ENCODE data around the gene ARHGAP24.
"Not testable (repeated sequence)": the region's sequence is repeated elsewhere in the genome, so short reads cannot be mapped to it uniquely, and the experiment has no call there.

The ARHGAP24 gene

DNA sequence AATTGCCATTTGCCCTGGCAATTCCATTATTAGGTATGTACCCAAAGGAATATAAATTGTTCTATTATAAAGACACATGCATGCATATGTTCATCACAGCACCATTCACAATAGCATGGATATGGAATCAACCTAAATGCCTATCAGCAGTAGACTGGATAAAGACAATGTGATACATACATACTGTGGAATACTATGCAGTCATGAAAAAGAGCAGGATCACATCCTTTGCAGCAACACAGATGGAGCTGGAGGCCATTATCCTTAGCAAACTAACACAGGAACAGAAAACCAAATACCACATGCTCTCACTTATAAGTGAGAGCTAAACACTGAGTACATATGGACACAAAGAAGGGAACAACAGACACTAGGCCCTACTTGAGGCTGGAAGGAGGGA is 345.2 kb downstream of the ARHGAP24 start:
- not testable (repeated sequence) for DNase-seq (ENCODE audit: low read depth)

DNA sequence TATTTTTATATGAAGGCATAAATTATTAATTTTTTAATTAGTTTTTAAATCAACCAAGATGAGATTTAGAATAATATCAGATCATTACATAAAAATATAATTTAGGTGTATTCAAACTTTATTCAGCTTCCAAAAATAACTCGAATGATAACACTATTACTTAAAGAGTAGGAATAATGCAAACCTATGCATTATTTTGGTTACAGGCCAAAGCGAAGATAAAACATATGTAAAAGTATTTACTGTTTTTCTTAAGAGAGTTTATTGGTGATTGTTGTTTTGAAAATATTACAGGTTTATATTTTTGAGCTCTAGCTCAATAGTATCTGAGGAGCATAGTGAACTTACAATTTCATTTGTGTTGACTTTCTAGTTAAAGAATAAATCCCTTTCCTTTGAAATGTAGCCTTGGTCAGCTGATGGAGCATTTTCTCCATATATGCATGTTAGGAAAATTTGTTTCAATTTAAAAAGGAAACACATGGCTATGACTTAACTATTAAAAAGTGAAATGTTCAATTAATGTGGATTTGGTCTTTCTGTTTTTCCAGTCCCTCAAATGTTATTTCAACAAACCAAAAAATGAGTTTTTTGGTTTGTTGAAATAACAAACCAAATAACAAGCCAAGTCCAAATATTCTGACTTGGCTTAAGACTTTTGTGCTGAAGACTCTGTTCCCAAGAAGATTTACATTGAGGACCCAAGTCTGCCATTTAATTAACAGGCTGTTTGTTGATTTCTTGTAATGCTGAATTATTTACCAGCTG is 346.9 kb downstream of the ARHGAP24 start:
- no peak for DNase-seq (ENCODE audit: low read depth)

DNA sequence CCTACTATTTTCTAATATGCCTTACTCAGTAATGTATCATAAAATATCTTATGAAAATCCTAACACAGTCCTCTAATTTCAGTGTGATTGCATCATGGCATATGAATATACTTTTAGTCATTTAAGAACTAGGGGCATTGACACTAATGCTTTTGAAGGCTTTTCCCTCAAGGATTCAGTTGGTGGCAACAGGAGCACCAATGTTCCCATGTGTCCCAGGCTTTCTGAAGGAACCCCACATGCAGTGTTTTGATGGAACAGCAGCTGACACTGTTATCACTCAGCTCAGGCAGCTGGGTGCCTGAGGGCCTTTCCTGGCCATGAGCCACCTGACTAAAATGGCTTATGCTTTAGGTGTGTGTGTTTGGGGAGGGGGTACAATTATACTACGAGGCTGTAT is 348.3 kb downstream of the ARHGAP24 start:
- no peak for DNase-seq (ENCODE audit: low read depth)

DNA sequence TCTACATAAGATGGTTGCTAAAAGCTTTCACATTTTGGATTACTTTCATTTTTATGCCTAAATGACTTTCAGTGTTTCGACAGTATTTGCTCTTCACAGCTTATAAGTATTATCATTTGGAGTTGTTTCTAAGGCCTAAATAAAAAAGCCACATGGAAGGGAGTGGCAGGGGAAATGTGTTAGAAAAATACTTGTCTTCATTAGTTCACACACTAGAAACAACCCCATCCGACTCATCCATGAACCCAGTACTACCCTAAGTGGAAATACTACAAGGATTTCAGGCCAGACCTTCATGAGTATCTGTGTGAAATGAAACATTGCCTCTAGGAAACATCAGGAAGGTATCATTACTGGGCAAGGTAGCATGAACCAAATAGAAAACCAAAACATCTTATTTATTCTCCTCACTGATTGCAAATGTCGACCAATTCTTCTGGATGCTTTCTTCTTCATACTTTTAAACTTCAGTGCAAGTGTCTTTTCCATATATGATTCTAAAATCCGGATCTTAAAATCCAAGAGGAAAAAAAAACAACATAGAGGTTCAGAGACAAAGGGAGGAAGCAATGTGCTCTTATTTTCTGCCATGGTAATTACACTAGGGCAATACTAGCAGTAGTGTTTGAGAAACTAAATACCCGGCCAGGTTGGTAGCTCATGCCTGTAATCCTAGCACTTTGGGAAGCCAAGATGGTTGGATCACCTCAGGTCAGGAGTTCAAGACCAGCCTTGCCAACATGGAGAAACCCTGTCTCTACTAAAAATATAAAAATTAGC is 349.4 kb downstream of the ARHGAP24 start:
- DNase-seq (ENCODE audit: low read depth) = no peak

DNA sequence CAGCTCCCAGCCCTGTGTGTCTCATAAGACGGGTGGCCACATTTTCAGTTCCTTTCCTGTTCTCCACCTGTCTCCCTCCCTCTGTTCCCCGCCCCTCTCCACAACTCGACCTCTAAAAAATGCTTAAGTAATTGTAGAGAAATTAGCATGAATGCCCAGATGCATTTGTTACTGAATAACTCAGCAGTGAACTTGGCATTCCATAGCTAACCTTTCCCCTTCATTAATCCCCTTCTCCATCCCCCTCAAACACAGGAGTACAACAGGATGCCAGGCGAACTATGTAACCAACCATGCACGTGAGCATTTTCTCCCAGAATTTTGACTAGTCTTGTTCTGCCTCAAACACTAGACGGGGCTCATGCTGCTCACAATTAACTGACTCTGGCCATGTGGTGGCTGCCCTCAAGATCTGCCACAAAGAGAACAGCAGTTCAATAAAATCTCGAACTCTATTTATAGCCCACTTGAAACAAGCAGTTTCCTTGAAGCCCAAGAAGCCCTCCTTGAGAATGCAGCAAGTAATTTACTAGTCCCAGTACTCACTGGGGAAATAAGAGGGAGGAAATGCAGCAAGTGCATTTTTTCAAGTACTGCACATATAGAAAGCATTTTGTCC is 351.2 kb downstream of the ARHGAP24 start:
- DNase-seq (ENCODE audit: low read depth) = no peak

DNA sequence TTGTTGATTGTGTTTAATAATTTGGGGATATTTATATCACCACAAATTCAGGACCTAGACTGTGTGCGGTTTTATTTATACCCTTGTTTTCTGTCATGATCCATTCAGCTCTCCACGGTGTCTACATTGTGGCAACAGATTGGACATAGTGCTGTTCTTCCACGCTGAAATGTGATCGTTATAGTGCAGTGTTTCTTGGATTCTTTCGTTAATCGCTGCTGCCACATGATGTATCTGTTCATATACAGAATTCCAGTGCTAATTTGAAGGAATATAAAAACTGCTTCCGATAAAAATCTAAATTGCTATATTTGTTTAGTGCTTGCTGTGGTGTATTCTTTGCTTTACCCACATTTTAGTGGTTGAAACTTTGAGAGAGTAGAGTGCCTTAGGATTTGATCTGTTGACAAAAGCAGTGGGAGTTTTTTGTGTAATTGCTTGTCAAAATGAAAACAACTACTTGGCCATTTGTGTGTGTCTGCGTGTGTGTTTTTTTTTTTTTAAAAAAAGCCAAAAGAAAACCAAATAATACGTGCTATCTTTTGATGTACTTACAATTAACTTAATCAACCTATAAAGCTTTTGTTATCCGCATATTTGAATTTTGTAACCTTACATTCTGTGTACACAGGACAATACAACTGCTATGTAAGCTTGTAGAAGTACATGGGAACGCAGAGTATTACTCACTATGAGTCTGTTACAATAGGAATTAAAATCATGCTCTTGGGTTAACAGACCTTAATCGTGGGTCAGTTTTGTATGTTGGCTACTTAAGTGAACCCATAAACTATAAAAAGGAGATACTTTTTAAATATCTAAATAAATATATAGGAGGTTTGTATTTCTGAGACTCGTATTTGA is 353.3 kb downstream of the ARHGAP24 start:
- DNase-seq (ENCODE audit: low read depth) = no peak

DNA sequence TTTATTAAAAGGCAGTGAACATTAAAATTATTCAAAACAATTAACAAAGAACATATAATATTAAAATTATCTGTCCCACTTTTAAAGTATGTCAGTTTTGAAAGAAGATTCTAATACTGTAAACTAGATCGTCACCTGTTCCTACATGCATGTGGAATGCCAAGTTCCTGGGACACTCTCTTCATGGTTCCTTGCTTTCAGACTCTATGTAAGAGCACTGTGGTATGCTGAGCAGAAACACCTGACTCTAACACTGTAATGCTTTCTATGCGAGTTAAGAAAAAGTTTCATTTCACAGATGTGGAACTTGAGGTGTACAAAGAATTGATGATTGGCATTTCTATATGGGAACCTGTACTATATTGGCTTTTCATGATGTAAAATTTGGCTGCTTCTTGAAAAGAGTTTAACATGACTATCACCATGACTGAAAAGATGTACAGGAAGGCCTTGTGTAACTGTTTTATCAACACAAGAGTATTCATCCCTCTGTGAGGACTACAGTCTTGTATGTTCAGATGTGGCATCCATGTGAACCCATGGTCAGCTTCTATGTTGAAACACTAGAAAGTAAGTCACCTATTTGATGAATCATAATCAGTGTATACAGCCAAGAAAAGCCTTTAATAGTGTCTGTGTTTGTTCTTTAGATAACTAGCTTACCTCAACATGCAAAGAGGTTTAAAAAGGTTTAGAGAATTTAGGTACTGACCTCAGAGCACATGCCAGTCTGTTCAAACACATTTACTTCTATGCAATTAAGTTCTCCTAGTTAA is 354.5 kb downstream of the ARHGAP24 start:
- no peak for DNase-seq (ENCODE audit: low read depth)

DNA sequence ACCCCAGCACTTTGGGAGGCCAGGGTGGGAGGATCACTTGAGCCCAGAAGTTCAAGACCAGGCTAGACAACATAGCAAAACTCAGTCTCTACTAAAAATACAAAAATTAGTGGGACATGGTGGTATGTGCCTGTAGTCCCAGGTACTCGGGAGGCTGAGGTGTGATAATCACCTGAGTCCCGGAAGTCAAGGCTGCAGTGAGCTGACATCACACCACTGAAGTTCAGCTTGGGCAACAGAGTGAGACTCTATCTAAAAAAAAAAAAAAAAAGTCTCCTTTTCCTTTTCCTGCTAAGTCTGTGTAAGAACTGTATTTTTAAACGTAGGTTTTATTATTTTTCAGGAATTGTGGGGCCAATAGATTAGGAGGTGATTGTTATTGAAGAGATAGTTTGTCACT is 356.7 kb downstream of the ARHGAP24 start:
- no peak for DNase-seq (ENCODE audit: low read depth)

DNA sequence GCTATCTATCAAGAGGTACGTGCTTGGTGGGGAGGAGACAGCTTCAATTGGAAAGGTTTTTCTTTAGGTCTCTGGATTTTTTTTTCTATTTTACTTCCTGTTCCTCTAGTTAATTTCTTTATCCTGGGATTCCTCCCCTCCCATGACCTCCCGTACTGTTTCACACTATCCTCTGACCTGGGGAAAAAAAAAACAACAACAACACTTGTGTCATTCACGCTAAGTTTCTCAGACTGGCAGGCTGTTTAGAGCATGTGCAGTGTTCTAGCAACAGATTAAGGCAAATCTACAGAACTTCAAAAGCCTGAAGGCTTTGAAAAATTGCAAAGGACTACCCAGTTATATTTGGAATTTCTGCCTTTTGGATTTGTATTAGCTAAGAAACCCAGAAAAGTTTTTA is 358.4 kb downstream of the ARHGAP24 start:
- DNase-seq (ENCODE audit: low read depth) = no peak

DNA sequence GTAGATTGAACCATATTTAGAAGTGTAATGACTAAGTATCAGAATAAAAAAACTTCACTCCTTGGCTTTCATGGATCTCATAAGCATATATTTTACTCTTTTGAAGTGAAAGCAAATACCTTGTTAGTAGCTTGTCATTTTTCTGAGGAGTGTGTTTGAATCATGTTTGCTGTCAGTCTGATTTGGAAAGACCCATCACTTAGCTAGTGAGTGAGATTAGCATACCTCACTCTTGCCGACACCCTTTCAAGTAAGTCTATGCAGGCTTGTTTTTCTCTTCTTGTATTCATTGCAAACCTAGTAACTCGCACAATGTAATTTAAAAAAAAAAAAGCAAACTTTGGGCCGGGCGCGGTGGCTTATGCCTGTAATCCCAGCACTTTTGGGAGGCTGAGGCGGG is 360.0 kb downstream of the ARHGAP24 start:
- no peak for DNase-seq (ENCODE audit: low read depth)

DNA sequence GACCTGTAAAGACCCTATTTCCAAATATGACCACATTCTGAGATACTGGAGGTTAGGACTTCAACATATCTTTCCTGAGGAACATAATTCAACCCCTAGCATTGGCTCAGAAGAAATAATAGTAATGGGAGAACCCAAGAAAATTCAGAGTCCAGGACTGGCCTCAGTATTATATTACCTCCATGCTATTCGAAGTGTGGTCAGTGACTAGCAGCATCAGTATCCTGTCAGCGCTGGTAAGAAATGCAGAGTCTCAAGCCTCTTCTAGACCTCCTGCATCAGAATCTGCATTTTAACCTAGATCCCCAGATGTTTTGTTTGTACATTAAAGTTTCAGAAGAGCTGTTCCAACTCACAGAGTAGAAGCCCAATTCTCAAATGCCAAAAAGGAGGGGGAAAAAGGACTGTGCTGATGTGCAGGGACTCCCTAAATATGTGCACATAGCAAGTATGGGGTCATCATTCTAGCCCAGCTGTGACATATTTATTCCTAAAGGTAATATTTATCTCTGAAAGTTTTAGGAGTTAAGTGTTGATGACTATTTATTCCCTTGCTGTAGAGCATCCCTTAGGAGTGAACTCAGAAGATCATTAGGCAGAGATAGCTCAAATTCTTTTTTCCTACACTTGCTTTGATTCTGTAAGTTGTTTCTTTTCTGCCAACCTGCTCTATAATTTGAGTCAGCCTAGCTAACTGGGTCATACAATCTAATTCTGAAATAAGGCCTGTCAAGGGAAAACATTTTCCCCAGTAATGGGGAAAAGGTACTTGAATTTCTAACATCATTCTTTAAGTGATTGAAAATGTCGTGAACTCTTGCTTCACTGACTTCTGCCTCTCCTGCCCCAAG is 361.9 kb downstream of the ARHGAP24 start:
- no peak for DNase-seq (ENCODE audit: low read depth)

DNA sequence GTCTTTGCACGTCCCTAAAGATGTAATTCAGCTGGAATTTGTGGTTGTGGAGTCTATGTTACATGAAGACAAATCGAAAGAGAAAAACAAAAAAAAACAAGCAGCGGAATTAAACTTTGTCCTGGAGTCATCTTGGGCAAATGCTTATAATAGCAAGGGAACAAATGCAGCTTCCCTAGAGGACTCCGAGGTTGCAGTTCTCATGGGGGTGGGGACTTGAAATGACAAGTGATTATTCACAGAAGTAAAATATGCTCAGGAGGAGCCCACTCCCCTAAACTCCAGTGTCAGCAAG is 362.4 kb downstream of the ARHGAP24 start:
- DNase-seq (ENCODE audit: low read depth) = no peak

DNA sequence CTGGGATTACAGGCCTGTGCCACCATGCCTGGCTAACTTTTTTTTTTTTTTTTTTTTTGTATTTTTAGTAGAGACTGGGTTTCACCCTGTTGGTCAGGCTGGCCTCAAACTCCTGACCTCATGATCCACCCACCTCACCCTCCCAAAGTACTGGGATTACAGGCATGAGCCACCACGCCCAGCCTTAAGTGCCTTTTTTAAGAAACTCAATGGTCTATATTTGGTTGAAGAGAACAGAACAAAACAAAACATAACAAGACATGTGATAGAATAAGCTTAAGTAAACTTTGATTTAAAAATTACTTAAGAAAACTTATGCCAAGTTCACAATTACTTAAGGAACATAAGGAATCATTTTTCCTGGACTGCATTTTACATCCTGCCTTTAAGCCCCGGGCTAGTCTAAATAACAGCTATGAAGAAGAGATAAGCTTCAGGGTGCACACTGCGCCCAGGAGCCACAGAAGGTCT is 365.1 kb downstream of the ARHGAP24 start:
- DNase-seq (ENCODE audit: low read depth) = not testable (repeated sequence)

DNA sequence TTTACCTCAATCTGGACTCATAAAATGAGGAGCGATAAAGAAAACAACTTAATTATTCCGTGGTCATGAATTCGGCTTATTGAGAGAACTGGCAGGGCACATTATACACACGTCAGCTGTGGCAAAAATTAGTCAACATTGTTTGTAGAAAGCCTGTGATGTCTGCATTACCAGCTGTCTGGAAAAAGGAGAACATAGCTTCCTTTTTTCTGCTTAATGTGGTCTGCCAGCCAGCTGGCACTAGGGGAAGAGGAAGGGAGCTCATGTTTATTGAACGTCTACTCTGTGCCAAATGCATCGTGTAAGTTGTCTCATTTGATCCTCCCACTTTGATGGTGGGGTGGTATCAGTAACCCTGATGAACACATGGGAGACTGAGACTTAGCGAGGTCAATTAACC is 367.6 kb downstream of the ARHGAP24 start:
- no peak for DNase-seq (ENCODE audit: low read depth)

DNA sequence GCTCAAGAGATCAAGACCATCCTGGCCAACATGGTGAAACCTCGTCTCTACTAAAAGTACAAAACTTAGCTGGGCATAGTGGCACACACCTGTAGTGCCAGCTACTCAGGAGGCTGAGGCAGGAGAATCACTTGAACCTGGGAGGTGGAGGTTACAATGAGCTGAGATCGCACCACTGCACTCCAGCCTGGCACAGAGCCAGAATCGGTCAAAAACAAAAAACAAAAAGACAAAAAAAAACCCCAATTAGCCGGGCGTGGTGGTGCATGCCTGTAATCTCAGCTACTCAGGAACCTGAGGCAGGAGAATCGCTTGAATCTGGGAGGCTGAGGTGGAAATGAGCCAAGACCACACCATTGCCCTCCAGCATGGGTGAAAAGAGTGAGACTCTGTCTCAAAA is 378.8 kb downstream of the ARHGAP24 start:
- DNase-seq (ENCODE audit: low read depth) = not testable (repeated sequence)

DNA sequence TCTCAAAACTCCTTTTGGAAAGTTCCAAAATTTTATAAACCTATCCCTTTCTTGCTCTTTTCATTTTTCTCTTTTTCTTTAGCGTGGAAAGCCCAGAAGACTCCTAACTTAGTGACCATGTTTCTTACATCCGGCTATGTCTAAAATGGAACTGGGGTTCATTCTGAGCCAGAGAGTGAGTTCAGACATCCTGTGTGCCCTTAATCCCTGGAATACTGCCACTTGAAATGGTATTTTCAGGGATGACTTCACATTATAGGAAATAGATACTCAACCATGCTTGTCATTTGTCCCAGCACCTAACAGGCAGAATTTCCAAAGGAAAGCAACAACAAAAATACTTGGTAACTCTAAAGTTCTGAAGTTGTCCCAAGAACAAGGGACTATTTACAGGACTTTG is 379.6 kb downstream of the ARHGAP24 start:
- DNase-seq (ENCODE audit: low read depth) = no peak

DNA sequence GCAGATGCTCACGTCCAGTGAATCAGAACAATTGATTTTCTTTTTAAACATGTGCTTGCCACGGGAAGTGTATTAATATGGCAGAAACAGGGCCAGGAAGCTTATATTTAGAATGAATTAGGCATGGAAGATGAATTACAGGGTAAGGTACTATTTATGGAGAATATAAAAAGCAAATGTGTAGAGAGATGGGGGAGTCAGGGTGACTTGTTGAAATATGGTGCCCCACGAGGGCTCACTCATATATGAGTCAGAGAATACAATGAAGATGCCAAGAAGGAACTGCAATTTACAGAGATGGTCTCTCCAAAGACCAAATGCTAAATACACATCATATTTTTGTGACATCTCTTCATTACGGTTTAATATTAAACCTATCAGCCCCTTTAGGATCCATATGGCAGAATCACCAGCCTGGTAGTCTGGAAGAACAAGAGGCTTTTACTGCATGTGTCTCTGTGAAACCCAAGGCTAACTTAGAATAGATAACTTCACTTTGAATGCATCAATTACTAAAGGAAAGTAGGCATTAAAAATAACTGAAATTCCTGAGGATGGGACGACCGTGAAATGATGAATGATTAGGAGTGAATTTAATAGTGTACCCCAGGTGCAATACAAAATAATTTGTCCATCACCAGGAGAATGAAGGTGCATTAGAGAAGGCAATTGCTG is 385.3 kb downstream of the ARHGAP24 start:
- DNase-seq (ENCODE audit: low read depth) = no peak

DNA sequence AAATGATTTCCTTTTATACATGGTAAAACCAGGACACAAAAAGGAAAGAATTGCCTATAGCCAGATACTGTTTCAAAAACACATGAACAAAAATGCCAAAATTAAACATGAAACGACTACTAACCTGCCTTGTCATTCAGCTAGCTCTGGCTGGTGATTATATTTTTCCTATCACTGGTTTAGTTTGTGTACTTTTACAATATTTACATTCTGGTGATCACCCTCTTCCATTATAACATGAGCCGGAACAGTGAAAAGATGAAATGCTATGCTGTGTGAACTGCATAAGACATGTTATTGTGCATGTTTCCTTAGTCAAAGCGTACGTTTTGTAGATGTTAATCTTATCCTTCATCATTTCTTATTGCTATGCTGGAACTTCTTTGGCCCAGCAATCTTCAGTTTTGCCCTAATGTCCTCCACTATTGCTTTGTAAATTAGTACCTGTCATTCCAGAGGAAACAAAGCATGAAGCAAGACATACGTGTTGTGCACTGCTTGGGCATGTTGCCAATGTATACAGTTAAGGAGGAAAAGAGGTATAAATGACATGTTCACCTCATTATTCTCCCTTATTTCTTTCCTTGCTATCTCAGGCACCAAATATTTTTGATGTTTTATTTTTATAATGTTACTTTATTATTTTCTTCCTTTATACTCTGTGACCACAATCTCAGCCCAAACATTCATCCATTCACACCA is 386.3 kb downstream of the ARHGAP24 start:
- no peak for DNase-seq (ENCODE audit: low read depth)

DNA sequence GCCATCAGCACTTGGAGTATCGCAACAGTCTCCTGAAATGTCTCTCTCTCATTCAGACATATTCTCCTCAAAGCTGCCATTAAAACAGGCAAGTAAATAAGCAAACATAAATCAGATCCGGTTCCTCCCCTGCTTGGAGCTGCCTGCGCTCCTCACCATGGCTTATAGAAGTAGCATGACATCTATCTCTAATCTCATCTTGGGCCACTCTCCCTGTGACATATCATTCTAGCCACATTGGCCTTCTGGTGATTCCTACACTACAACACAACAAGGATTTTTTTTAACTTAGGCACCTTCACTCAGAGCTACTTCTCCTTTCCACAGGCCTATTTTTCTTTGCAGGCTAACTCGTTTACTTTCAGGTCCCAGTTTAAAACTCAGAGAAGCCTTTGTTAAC is 387.9 kb downstream of the ARHGAP24 start:
- no peak for DNase-seq (ENCODE audit: low read depth)

Data from activated T-cell treated with anti-CD3 and anti-CD28 coated beads for 48 hours (primary cell).